Measurements from ENCODE around the gene PDE7B.

The PDE7B gene

GRCh38 chr6:136236466-136237293 is 385.2 kb downstream of the PDE7B start:
- Histone ChIP-seq H3K27ac (ENCODE audit: low read depth, low read length) (no peak overlapping the region), H3K4me1 (ENCODE audit: control insufficient read depth in 1 of 2, insufficient read depth in 2 of 2, low read length in 2 of 2) (no peaks in the 10 kb centered on the region), H3K36me3 (ENCODE audit: control insufficient read depth in 1 of 2, insufficient read depth in 2 of 2, low read length in 2 of 2) (no peaks in the 10 kb centered on the region), H3K9me3 (ENCODE audit: control insufficient read depth in 1 of 2, low read length in 2 of 2) (no peaks in the 10 kb centered on the region), H3K27me3 (ENCODE audit: control insufficient read depth in 1 of 2, insufficient read depth in 2 of 2, low read length in 2 of 2) (no peaks in the 10 kb centered on the region), H3K9ac (ENCODE audit: low read depth in 1 of 2, low read length in 2 of 2) (no peak overlapping the region), H3K4me3 (ENCODE audit: low read depth in 1 of 2, low read length in 2 of 2) (no peak overlapping the region)

- Histone ChIP-seq H3K4me3 (ENCODE audit: low read depth in 1 of 2, low read length in 2 of 2) (no peak overlapping the region), H3K4me1 (ENCODE audit: control insufficient read depth in 1 of 2, insufficient read depth in 2 of 2, low read length in 2 of 2) (peaks cover under 1 to 2% of the 10 kb centered on the region in 2 donors), H3K9ac (ENCODE audit: low read depth in 1 of 2, low read length in 2 of 2) (no peak overlapping the region), H3K27me3 (ENCODE audit: control insufficient read depth in 1 of 2, insufficient read depth in 2 of 2, low read length in 2 of 2) (no peaks in the 10 kb centered on the region), H3K9me3 (ENCODE audit: control insufficient read depth in 1 of 2, low read length in 2 of 2) (no peaks in the 10 kb centered on the region), H3K36me3 (ENCODE audit: control insufficient read depth in 1 of 2, insufficient read depth in 2 of 2, low read length in 2 of 2) (no peaks in the 10 kb centered on the region), H3K27ac (ENCODE audit: low read depth, low read length) (no peak overlapping the region)
Observed at GRCh38 chr6:136244061-136244616, 392.6 kb downstream of the PDE7B start.

All from duodenal mucosa (tissue), 2 donors.